ENCODE measurements around the gene SOX6. TPM values are rescaled to one million over a fixed set of nuclear protein-coding genes. Genes with fewer than 3 reads are reported as not detected.
A peak's percentile ranks its signal among the peaks of the same experiment; 100 is the strongest.

Gene SOX6
- total RNA-seq, 1 experiment from 2014 or later = not detected

GRCh38 chr11:16194566-16194965 lies 161.8 kb downstream of the SOX6 start:
- Histone ChIP-seq H3K36me3 (no peaks in the 10 kb centered on the region), H3K9me3 (no peaks in the 10 kb centered on the region), H3K27me3 (no peaks in the 10 kb centered on the region), H3K4me3 (no peak overlapping the region)
- DNase-seq = no peak

GRCh38 chr11:16193897-16194381 lies 162.4 kb downstream of the SOX6 start:
- Histone ChIP-seq H3K27me3 (no peaks in the 10 kb centered on the region), H3K9me3 (no peaks in the 10 kb centered on the region), H3K4me3 (no peak overlapping the region), H3K36me3 (no peaks in the 10 kb centered on the region)
- no peak for DNase-seq

GRCh38 chr11:16191868-16192240 lies 164.5 kb downstream of the SOX6 start:
- DNase-seq = no peak
- no peaks in the 10 kb centered on the region for H3K36me3 ChIP-seq
- no peaks in the 10 kb centered on the region for H3K9me3 ChIP-seq

GRCh38 chr11:16191212-16191867 lies 165.0 kb downstream of the SOX6 start:
- H3K27me3 ChIP-seq = no peaks in the 10 kb centered on the region
- no peaks in the 10 kb centered on the region for H3K36me3 ChIP-seq
- H3K9me3 ChIP-seq = no peaks in the 10 kb centered on the region
- no peak for DNase-seq
- H3K4me3 ChIP-seq = no peak overlapping the region

More at GRCh38 chr11:16191868-16192240, 164.5 kb downstream of the SOX6 start:
- no peaks in the 10 kb centered on the region for H3K27me3 ChIP-seq
- H3K4me3 ChIP-seq = no peak overlapping the region

GRCh38 chr11:16186680-16187079 lies 169.7 kb downstream of the SOX6 start:
- H3K4me3 ChIP-seq = no peak overlapping the region
- no peaks in the 10 kb centered on the region for H3K9me3 ChIP-seq
- no peaks in the 10 kb centered on the region for H3K27me3 ChIP-seq
- H3K36me3 ChIP-seq = no peaks in the 10 kb centered on the region
- DNase-seq = no peak

GRCh38 chr11:16185042-16185441 lies 171.3 kb downstream of the SOX6 start:
- Histone ChIP-seq H3K4me3 (no peak overlapping the region), H3K9me3 (no peaks in the 10 kb centered on the region), H3K27me3 (no peaks in the 10 kb centered on the region), H3K36me3 (no peaks in the 10 kb centered on the region)
- no peak for DNase-seq

GRCh38 chr11:16184588-16184987 lies 171.8 kb downstream of the SOX6 start:
- Histone ChIP-seq H3K4me3 (no peak overlapping the region), H3K36me3 (no peaks in the 10 kb centered on the region), H3K27me3 (no peaks in the 10 kb centered on the region), H3K9me3 (no peaks in the 10 kb centered on the region)
- peak; percentile 55 for DNase-seq

- DNase-seq = no peak
- Histone ChIP-seq H3K36me3 (no peaks in the 10 kb centered on the region), H3K9me3 (no peaks in the 10 kb centered on the region), H3K27me3 (no peaks in the 10 kb centered on the region), H3K4me3 (no peak overlapping the region)
These were observed 173.8 kb downstream of the SOX6 start for GRCh38 chr11:16182553-16182952.

GRCh38 chr11:16180868-16181267 lies 175.5 kb downstream of the SOX6 start:
- Histone ChIP-seq H3K36me3 (no peaks in the 10 kb centered on the region), H3K9me3 (no peaks in the 10 kb centered on the region)
- DNase-seq = no peak

GRCh38 chr11:16179676-16180075 lies 176.7 kb downstream of the SOX6 start:
- Histone ChIP-seq H3K27me3 (no peaks in the 10 kb centered on the region), H3K36me3 (no peaks in the 10 kb centered on the region), H3K9me3 (no peaks in the 10 kb centered on the region), H3K4me3 (no peak overlapping the region)
- no peak for DNase-seq

More at GRCh38 chr11:16180868-16181267, 175.5 kb downstream of the SOX6 start:
- Histone ChIP-seq H3K27me3 (no peaks in the 10 kb centered on the region), H3K4me3 (no peak overlapping the region)

GRCh38 chr11:16178273-16178672 lies 178.1 kb downstream of the SOX6 start:
- no peaks in the 10 kb centered on the region for H3K36me3 ChIP-seq
- no peak for DNase-seq
- H3K9me3 ChIP-seq = no peaks in the 10 kb centered on the region
- no peaks in the 10 kb centered on the region for H3K27me3 ChIP-seq
- no peak overlapping the region for H3K4me3 ChIP-seq

- Histone ChIP-seq H3K36me3 (no peaks in the 10 kb centered on the region), H3K9me3 (no peaks in the 10 kb centered on the region), H3K27me3 (no peaks in the 10 kb centered on the region), H3K4me3 (no peak overlapping the region)
- DNase-seq = no peak
These were observed 178.7 kb downstream of the SOX6 start for GRCh38 chr11:16177688-16178087.

GRCh38 chr11:16173798-16174197 lies 182.5 kb downstream of the SOX6 start:
- H3K36me3 ChIP-seq = no peaks in the 10 kb centered on the region
- H3K9me3 ChIP-seq = no peaks in the 10 kb centered on the region
- no peak overlapping the region for H3K4me3 ChIP-seq
- no peak for DNase-seq
- no peaks in the 10 kb centered on the region for H3K27me3 ChIP-seq

- Histone ChIP-seq H3K9me3 (no peaks in the 10 kb centered on the region), H3K4me3 (no peak overlapping the region), H3K36me3 (no peaks in the 10 kb centered on the region), H3K27me3 (no peaks in the 10 kb centered on the region)
- no peak for DNase-seq
These were observed 184.5 kb downstream of the SOX6 start for GRCh38 chr11:16171882-16172281.

GRCh38 chr11:16169956-16170847 lies 186.1 kb downstream of the SOX6 start:
- H3K4me3 ChIP-seq = no peak overlapping the region
- no peaks in the 10 kb centered on the region for H3K9me3 ChIP-seq
- H3K27me3 ChIP-seq = no peaks in the 10 kb centered on the region
- no peak for DNase-seq
- no peaks in the 10 kb centered on the region for H3K36me3 ChIP-seq

- no peaks in the 10 kb centered on the region for H3K36me3 ChIP-seq
- H3K27me3 ChIP-seq = no peaks in the 10 kb centered on the region
- no peaks in the 10 kb centered on the region for H3K9me3 ChIP-seq
- DNase-seq = no peak
- H3K4me3 ChIP-seq = no peak overlapping the region
These were observed 186.8 kb downstream of the SOX6 start for GRCh38 chr11:16169541-16169940.

GRCh38 chr11:16167706-16168487 lies 188.4 kb downstream of the SOX6 start:
- no peak overlapping the region for H3K4me3 ChIP-seq
- no peaks in the 10 kb centered on the region for H3K9me3 ChIP-seq
- H3K27me3 ChIP-seq = no peaks in the 10 kb centered on the region
- no peaks in the 10 kb centered on the region for H3K36me3 ChIP-seq
- DNase-seq = no peak
